ENCODE measurements around the gene DOK4.

- TF ChIP-seq, protein P1, sequence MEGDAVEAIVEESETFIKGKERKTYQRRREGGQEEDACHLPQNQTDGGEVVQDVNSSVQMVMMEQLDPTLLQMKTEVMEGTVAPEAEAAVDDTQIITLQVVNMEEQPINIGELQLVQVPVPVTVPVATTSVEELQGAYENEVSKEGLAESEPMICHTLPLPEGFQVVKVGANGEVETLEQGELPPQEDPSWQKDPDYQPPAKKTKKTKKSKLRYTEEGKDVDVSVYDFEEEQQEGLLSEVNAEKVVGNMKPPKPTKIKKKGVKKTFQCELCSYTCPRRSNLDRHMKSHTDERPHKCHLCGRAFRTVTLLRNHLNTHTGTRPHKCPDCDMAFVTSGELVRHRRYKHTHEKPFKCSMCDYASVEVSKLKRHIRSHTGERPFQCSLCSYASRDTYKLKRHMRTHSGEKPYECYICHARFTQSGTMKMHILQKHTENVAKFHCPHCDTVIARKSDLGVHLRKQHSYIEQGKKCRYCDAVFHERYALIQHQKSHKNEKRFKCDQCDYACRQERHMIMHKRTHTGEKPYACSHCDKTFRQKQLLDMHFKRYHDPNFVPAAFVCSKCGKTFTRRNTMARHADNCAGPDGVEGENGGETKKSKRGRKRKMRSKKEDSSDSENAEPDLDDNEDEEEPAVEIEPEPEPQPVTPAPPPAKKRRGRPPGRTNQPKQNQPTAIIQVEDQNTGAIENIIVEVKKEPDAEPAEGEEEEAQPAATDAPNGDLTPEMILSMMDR (IDR thresholded peaks at IDR 0.05): peak in 2 of 4 experiments; percentile 31 to 37
- TF ChIP-seq POLR2A (IDR thresholded peaks at IDR 0.05) (no peak), POLR2AphosphoS5 (IDR thresholded peaks at IDR 0.05) (no peak), EP300 (IDR thresholded peaks at IDR 0.05) (no peak)
Observed at GRCh38 chr16:57475711-57476339, 10.5 kb downstream of the DOK4 start.
